HG03039 (cell line): ENCODE measurements around the gene BHLHA15.

Source experiments
- ATAC-seq: cut with Tn5 transposase; IDR thresholded peaks from one replicate; pipeline ENCODE4 v1.9.1; 2021; ENCODE audit warnings: mild to moderate bottlenecking, moderate library complexity; ENCODE audit not compliant: unreplicated experiment

BHLHA15 gene

GRCh38 chr7:98211221-98211675 lies at the start of gene BHLHA15:
Gene BHLHA15 (plus strand): TSS chr7:98211439. CDS start chr7:98212310, 871 bp downstream.
- no peak for ATAC-seq

DNA sequence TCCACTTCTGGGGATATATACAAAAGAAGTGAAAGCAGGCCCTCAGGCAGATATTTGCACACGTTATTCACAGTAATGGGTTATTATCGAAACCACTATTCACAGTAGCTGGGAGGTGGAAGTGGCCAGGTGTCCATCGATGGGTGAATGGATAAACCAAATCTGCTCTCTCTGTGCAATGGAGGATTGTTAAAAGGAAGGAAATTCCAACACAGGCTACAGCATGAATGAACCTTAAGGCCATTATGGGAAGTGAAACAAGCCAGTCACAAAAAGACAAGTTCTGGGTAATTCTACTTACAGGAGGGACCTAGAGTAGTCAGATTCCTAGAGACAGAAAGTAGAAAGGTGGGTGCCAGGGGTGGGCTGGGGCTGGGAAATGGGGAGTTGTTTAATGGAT lies 48.5 kb upstream of the BHLHA15 start:
- ATAC-seq: no peak

- no peak for ATAC-seq
These were observed 48.0 kb upstream of the BHLHA15 start for GRCh38 chr7:98163269-98163668.

DNA sequence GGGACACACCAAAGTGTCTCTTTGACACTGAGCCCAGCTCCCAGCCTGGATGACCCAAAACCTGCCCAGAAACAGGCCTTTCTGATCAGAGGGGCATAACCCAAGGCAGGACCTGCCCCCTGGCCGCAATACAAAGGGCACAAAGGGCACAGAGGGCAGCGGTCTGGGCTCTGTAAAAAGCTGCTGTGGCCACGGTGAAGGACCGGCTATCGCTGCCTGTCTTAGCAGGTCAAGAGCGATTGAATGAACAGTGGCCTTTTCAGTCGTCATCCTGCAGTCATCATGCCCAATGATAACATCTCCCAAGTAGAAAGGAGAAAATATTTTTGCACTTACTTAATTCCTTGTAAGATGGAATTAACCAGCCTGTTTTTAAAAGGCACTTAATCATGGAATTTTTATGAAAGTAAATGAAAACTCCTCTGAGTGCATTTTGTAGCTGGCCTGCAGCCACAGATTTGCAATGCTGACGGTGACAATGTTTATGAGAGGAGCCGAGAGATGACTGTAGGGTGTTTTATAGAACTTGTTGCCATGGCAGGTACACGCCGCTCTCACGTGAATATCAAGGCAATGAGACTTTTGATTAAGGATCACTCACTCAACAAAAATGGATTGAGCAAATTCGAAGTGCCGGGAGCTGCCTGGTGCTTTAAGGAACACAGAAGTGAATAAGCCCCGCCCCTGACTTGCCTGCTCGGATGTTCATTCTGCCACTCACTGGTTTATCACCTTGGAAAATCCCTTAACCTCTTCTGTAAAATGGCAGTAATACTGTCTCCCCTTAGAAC lies 47.3 kb upstream of the BHLHA15 start:
- ATAC-seq: no peak

DNA sequence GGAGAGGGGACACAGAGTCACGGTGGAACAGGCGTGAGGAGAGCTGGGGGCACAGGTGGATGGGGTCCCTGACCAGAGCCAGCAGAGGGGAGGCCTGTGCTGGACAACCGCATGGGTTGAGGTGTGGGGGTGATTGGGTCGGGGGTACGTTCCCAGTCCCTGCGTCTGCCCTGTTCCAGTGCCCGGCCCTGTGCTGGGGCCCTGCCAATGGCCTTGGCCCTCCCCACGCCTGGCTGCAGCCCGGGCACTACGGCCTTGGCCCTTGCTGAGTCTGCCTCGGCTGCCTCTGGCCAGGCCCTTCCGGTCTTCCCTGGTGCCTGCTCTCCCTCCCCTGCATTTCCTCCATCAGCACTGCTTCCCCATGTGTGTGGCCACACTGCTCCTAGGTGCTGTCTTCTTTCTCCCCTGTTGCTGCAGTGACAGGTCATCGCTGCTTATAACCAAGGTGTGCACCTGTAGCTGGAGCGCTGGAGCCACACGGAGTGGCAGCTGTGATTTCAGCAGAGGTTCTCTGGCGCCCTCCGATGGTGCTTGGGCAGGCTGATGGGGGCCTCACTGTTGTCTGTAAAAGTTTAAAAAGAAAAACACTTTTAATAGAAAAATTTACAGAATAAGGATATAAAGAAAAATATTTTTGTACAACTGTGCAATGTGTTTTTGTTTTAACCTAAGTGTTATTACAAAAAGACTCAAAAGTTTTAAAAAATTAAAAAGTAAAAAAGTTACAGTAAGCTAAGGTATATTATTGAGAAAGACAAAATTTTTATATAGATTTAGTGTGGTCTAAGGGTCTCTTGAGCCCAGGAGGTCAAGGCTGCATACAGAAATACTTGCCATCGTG lies 45.2 kb upstream of the BHLHA15 start:
- no peak for ATAC-seq

GRCh38 chr7:98166668-98166970 lies 44.6 kb upstream of the BHLHA15 start:
- no peak for ATAC-seq

GRCh38 chr7:98167653-98168052 lies 43.6 kb upstream of the BHLHA15 start:
- no peak for ATAC-seq

GRCh38 chr7:98168181-98168903 lies 42.9 kb upstream of the BHLHA15 start:
- no peak for ATAC-seq

- ATAC-seq: no peak
These were observed 42.2 kb upstream of the BHLHA15 start for GRCh38 chr7:98168904-98169621.

- ATAC-seq: no peak
These were observed 40.3 kb upstream of the BHLHA15 start for GRCh38 chr7:98170966-98171365.

DNA sequence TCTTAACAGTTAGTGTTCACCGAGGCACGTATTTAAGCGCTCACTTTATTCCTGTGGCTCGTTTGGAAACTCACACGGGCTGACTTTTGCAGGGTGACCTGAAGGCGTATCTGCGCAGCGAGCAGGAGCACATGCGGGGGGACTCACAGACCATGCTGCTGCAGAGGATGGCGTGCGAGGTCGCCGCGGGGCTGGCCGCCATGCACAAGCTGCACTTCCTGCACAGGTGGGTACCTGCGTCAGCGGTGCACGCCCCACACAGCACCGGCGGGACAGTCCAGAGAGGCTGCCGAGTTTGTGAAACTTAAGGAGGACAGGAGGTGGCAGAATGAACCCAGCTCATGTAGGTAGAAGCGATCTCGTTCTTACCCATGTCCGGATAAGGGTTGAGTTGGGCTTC lies 39.8 kb upstream of the BHLHA15 start:
- ATAC-seq: no peak

GRCh38 chr7:98174334-98175259 lies 36.6 kb upstream of the BHLHA15 start:
- ATAC-seq: no peak

DNA sequence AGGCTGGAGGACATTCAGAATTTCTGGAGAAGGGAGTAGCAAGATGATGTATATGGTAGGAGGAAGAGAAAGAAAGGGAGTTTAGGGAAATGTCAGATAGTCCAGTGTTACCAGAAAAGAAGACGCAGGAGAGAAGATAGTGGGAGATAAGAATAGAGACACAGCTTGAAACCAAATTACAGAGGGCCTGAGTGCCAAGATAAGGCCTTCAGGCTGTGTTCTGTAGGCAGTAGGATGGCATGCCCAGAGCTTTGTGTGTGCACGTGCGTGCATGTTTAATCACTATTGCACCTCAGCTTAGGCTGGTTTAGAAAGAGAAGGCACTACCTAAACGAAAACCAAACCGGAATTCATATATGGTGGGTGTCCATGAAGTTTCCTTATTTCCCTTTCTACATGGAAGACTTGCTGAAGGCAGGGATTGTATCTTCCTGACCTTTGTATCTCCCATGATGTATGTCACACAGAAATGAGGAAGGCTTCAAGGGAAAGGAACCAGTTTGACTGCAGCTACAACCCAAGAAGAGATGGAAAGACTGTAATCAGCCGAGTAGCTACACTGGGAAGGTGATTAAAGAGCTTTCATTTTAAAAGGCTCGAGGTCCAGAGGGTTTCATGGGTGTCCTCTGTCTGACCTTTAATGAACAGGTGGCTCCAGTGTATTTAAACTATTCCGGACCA lies 35.8 kb upstream of the BHLHA15 start:
- ATAC-seq: no peak

- ATAC-seq: no peak
These were observed 33.7 kb upstream of the BHLHA15 start for GRCh38 chr7:98177553-98177952.

GRCh38 chr7:98178321-98178720 lies 32.9 kb upstream of the BHLHA15 start:
- no peak for ATAC-seq

- ATAC-seq: no peak
These were observed 32.3 kb upstream of the BHLHA15 start for GRCh38 chr7:98178762-98179490.

DNA sequence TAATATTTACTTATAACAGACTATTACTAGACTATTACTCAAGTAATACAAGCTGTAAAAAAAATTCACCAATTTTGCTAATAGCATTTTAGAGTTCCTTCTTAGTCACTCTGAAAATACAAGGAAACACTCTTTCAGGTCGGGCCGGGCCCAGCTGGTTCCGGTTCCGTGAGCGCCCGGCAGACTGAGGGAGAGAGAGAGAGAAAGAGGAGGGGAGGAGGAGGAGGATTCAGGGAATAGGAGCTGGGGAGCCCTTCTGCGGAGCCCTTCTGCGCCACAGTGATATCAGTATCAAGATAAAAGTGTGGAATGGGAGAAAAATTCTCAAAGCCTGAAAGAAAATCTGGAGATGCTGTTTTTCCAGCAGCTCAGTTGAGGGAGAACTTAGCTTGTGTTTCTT lies 30.5 kb upstream of the BHLHA15 start:
- ATAC-seq: no peak

DNA sequence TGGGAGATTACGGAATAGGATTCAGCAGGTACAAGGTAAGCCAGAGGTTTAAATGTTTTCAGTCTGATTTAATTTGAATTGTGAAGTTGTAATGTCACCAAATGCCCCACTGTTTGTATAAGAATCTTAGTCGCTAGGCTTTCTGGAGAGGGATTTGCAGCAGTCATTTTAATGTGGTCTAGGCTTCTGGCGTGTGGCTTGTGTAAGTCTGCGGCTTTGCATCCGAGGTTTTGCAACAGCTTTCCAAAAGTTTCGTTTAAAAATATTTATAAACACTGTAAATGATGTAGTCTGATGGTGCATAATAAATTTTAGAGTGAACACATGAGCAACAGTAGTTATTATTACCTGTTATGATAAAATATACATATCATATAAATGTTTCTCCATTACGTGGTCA lies 26.1 kb upstream of the BHLHA15 start:
- no peak for ATAC-seq
